T-helper 22 cell (primary cell): ENCODE results near the gene SEMA4B.
"Not testable (repeated sequence)": the region's sequence is repeated elsewhere in the genome, so short reads cannot be mapped to it uniquely, and the experiment has no call there.

Experiments
- DNase-seq: peaks from one replicate; pipeline ENCODE4 v3.0.0-alpha.2; 2020; ENCODE audit warnings: low read depth

The SEMA4B gene, protein sequence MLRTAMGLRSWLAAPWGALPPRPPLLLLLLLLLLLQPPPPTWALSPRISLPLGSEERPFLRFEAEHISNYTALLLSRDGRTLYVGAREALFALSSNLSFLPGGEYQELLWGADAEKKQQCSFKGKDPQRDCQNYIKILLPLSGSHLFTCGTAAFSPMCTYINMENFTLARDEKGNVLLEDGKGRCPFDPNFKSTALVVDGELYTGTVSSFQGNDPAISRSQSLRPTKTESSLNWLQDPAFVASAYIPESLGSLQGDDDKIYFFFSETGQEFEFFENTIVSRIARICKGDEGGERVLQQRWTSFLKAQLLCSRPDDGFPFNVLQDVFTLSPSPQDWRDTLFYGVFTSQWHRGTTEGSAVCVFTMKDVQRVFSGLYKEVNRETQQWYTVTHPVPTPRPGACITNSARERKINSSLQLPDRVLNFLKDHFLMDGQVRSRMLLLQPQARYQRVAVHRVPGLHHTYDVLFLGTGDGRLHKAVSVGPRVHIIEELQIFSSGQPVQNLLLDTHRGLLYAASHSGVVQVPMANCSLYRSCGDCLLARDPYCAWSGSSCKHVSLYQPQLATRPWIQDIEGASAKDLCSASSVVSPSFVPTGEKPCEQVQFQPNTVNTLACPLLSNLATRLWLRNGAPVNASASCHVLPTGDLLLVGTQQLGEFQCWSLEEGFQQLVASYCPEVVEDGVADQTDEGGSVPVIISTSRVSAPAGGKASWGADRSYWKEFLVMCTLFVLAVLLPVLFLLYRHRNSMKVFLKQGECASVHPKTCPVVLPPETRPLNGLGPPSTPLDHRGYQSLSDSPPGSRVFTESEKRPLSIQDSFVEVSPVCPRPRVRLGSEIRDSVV

DNA sequence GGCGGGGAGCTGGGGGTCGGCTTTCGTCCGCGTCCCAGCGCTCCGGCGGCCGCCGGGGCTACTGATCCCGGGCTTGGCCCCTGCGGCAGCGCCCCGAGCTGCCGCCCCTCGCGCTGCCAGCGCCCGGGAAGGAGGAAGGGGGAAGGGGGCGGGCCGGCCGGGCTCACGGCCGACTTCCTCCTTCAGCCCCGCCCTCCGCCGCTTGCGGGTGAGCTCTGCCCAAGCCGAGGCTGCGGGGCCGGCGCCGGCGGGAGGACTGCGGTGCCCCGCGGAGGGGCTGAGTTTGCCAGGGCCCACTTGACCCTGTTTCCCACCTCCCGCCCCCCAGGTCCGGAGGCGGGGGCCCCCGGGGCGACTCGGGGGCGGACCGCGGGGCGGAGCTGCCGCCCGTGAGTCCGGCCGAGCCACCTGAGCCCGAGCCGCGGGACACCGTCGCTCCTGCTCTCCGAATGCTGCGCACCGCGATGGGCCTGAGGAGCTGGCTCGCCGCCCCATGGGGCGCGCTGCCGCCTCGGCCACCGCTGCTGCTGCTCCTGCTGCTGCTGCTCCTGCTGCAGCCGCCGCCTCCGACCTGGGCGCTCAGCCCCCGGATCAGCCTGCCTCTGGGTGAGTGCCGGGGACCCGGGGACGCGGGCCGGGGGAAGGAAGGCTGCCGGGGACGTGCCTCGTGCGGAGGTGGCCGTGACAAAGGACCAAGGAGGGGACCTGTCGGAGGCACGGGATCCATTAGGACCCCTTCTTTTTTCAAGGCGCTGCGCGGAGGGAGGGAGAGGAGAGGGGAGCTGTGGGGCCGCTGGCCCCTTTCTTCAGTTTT lies at the start of gene SEMA4B:
Gene SEMA4B (plus strand): TSS at position 201 of the 814 bp plus-strand sequence. CDS start 249 bp downstream, at position 450.
- DNase-seq, result peak; percentile 67

DNA sequence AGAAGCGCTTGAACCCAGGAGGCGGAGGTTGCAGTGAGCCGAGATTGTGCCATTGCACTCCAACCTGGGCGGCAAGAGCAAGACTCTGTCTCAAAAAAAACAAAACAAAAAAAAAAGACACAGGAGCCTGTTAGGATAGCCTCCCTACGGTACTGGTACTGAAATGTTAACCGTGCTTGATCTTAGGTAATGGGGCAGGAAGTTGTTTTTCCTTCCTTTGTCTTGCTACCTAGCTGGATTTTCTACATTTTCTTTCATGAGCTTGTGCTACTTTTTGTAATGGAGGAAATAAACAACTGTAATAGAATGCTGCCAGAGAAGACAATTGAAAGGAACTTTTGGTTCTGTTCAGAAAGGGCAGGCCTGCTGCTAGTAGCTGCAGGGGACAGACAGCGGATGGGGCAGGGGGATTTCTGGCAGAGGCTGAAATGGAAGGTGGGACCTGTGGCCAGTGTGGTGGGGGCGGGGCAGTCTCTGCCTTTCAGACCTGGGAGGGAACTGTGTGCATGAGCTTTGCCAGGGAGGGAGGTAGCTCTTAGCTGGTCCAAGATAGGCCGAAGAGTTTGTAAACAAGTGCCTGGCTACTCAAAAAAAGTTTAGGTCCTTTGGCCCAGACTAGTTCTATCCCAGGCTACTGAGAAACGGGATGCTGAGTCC lies 49.0 kb upstream of the SEMA4B start:
- DNase-seq, result no peak

DNA sequence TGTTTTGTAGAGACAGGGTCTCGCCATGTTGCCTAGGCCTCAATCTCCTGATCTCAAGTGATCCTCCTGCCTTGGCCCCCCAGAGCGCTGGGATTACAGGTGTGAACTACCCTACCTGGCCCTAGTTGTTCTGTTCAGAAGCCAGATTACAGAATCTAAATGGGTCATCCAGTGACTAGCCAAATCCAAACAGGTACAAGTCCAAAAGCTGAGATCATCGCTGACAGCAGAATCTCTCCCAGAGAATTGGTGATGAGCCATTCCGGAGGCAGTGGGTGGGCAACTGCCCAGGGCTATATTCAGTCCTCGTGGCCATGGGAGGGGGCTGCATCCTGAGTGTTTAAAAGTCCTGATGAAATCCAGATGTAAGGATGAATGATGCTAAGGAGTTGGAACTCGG lies 47.5 kb upstream of the SEMA4B start:
- DNase-seq, result no peak

DNA sequence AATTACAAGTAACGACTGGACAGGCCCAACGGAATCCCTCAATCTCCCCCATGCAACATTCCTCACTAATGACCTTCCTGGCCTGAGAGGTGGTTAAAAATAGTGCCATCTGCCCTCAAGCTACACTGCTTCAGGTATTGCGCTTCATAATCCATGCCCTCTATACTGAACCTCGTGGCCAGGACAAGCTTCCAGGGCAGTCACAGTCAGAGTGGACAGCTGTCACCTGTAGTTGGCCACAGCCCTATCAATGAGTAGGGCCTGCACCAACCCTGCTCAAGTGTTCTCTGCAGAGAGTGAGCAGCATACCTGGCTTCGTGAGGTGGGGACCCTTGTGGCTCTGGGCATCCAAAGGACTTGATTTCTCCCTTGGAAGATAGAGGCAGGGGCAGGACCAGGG lies 46.9 kb upstream of the SEMA4B start:
- DNase-seq, result no peak

DNA sequence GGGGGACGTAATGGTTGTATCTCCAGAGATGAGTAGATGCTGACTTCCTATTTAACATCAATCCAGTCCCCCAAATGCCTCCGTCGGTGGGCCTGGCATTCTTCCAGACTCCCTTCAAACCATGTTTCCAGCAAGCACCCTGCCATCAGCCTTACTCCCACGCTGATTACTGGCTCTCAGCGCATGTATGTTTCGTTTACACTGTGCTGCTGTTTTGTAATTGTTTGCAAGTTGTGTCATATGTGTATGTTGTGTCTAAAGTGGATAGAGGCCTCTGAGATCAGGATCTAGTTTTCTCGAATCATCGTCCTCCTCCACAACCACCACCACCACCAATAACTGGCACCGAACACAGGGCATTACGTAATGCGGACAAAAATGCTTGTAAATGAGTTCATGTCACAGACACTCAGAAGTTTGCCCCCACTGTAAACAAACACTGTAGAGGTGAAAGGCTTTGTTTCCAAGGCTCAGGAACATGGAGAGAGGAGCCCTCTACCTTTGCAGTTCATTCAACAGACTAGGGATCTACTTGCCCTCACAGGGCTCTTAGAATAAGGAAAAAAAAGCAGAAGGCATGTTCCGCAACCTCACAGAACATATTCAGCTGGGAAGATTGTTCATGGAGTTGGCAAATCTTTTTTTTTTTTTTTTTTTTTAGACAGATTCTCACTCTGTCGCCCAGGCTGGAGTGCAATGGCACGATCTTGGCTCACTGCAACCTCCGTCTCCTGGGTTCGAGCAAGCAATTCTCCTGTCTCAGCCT lies 46.1 kb upstream of the SEMA4B start:
- no peak for DNase-seq

DNA sequence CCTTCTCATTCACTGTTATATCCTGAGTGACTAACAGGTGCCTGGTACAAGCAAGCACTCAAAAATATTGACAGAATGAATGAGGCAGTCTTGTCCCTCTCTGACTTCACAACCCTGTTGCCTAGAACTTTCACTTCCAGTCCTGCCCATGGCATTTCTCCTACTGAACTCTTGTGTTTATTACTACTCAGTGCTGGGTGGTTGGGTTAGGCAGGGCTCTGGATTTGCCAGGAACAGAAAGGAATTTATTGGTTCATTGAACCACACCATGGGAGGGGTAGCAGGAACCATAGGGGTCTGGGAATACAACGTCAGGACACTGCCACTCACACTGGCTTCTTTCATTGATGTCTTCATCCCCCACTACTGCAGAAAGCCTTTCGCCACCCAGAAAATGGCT lies 41.9 kb upstream of the SEMA4B start:
- no peak for DNase-seq

DNA sequence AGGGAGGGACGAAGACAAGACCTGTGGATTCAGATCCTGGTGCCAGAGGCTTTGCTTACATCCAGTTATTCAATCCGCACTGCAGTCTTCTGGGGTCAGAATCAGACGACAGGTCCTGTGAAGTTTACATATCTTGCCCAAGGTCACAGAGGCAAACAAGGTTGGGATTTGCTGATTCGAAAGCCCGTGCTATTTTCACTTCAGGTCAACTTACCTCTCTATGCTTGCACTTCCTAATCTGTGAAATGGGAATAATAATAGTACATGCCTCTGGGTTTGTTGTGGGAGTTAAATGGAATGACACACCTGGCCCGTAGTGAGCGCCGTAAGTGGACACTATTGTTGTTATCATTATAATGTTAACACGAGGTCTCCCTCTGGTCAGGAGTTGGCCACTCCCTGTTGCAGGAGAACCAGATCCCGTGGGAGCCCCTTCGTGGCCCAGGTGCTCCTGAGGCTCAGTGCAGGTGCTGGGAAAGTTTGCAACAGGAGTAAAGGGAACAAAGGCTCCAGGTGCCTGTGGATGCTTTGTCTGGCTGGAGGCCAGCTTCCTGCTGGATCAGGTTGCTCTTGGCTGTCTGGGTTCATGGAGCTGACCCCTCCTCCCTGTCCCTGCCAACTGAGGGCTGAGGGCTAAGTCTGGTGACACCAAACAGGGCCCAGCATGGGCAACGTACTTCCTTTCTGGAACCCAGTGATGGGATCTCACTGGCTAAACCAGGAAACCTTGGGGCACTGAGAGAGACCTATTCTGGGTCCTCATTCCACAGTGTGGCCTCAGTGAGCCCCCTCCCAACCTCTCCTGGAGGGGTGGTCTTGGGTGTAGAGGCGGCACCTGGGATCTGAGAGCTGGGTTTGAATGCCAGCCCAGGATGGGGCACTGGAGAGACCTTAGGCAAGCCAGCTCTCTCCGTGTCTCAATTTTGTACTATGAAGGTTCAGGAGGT lies 40.1 kb upstream of the SEMA4B start:
- no peak for DNase-seq

DNA sequence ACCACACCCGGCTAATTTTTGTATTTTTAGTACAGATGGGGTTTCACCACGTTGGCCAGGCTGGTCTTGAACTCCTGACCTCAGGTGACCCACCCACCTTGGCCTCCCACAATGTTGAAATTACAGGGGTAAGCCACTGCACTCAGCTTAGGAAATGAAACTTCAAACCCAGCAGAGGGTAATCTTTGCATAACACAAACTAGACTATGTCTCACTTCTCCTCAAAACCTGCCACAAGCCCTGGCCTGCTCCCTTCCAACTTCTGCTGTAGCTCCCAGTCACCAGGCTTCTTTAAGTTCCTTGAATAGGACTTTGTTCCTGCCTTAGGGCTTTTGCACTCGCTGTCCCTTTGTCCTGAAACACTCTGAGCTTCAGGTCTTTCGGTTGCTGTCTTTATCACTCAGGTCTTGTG lies 39.2 kb upstream of the SEMA4B start:
- no peak for DNase-seq

DNA sequence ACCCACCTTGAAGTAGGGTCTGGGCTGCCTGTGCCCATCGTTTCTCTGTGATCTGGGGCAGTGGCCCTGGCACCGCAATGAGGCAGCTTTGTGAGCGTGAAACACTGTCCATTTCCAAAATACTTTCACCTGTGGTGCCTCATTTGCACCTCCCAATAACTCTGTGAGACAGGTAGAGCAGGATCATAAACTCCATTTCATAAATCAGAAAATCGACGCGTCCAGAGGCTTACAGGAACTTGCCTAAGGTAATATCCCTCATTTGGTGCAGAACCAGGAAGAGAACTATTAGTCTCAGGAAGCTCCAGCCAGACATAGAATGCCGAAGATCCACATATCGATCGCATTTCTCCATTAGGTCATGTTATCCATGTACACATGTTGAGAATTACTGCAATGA lies 38.2 kb upstream of the SEMA4B start:
- no peak for DNase-seq

DNA sequence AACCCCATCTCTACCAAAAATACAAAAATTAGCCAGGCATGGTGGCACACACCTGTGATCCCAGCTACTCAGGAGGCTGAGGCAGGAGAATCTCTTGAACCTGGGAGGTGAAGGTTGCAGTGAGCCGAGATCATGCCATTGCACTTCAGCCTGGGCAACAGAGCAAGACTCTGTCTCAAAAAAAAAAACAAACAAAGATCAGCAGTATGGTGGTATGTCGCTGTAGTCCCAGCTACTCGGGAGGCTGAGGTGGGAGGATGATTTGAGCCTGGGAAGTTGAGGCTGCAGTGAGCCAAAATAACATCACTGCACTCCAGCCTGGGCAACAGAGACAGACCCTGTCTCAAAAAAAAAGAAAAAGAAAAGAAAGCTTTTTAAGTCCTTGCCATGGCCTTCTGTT lies 36.9 kb upstream of the SEMA4B start:
- DNase-seq, result not testable (repeated sequence)

DNA sequence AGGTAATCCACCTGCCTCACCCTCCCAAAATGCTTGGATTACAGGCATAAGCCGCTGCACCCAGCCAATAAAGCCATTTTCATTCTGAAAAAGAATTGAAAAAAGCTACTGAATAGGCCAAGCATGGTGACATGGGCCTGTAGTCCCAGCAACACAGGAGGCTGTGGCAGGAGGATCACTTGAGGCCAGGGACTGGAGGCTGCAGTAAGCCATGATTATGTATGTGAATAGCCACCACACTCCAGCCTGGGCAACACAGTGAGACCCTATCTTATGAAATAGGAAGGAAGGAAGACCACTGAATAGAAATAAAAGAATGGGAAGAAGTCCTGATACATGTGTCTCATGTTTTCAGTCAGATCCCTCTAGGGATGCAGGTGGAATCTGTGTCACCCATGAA lies 36.0 kb upstream of the SEMA4B start:
- no peak for DNase-seq

DNA sequence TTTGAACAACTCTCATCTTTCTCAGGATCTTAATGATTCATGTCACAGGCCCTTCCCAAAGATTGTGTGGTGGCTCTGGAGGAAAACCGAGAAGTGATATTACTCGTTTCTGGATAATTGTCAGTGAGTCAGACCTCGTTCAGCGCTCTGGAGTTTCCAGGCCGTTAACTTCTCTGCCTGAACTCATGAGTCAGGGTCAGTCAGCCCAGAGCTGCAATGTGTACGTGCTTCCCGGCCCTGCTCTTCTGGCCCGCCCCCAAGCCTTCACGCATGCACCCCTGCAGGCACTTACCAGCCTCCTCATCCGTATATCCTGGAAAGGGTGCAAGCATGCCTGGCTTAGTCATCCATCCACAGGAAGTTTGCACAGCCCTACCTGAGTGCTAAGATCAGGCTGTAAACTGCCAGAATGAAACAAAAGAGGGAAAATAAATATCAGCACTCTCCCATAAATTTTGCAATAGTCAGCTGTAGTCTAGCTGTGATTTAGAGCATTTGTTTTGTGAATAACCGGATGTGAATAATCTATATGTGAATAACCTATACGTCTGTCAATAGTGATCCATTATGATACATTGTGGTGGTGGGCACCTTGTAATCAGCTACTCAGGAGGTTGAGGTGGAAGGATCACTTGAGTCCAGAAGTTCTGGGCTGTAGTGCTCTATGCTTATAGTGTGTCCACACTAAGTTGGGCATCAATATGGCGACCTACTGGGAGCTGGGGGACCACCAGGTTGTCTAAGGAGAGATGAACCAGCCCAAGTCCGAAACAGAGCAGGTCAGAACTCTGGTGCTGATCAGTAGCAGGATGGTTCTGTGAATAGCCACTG lies 35.3 kb upstream of the SEMA4B start:
- no peak for DNase-seq

DNA sequence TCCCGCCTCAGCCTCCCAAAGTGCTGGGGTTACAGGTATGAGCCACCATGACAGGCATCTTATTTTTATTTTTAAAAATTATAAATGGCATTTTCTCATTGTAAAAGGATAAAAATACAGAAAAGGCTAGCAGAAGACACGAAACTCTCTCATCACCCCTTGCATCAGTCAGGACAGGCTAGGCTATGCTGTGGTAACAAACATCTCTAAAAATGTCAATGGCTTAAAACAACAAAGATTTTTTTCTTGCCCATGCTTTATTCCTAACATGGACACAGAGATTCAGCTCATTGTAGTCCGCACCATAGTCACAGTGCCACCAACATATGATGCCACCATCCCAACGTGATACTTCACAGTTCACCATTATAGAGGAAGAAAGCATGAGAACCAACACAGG lies 34.0 kb upstream of the SEMA4B start:
- no peak for DNase-seq

DNA sequence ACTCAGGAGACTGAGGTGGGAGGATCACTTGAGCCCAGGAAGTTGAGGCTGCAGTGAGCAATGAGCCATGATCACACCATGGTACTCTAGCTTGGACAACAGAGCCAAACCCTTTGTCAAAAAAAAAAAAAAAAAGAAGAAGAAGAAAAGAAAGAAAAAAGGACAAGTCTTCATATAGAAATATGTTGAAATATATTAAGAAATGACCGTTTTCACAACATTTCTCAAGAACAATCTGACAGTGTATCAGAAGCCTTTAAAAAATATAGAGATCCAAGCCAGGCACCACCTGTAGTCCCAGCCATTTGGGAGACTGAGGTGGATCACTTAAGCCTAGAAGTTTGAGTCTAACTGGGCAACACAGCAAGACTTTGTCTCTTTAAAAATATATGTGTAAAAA lies 29.5 kb upstream of the SEMA4B start:
- no peak for DNase-seq

DNA sequence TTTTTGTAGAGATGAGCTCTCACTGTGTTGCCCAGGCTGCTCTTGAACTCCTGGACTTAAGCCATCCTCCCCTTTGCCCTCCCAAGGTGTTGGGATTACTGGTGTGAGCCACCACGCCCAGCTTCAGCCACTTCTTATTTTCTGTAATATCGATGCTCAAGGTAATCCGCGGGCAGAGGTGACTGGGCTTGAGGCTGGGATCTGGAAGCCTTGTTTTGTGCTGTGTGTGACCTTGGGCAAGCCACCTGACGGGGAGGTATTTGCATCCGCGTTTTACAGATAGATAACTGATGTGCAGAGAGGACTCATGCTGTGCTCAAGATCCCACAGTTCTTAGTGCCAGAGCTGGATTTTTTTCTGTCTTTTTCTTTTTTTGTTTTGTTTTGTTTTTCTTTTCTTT lies 27.8 kb upstream of the SEMA4B start:
- no peak for DNase-seq

DNA sequence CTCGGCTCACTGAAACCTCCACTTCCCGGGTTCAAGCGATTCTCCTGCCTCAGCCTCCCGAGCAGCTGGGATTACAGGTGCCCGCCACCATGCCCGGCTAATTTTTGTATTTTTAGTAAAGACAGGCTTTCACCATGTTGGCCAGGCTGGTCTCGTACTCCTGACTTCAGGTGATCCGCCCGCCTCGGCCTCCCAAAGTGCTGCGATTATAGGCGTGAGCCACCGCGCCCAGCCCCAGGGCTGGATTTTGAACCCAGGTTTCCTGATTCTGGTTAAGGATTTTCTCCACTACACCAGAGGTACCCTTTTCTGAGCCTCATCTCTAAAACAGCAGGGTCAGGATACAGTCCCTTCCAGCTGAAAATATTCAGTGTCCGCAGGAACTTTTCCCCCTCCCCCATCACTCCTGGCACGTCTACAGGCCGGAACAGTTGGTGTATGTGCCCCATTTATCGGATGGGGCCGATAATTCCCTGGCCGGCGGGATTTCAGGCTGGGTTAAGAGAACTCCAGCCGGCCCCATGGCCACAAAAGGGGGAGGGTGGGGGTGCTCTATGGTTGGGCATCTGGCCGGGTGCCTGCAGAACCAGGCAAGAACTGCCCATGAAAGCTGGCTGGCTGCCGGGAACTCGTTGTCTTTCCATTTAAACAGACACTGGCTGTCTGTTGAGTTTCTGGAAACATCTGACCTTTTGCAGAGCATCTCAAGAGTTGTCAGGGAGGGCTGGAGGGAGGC lies 26.8 kb upstream of the SEMA4B start:
- DNase-seq, result no peak

DNA sequence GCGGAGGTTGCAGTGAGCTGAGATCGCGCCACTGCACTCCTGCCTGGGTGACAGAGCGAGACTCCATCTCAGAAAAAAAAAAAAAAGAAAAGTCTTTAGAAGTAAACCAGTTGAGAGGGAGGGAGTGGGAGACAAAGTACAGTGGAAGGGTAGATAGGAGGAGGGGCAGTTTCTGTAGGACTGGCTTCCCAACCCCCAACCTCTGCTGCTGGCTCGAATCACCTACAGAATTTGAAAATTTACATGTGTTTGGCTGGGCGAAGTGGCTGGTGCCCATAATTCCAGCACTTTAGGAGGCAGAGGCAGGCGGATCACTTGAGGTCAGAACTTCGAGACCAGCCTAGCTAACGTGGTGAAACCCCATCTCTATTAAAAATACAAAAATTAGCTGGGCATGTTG lies 24.1 kb upstream of the SEMA4B start:
- no peak for DNase-seq
